MG63 (cell line): ENCODE measurements around the gene DIS3L2. TPM values are rescaled to one million over a fixed set of nuclear protein-coding genes. Genes with fewer than 3 reads are reported as not detected.
"Not testable (repeated sequence)": the region's sequence is repeated elsewhere in the genome, so short reads cannot be mapped to it uniquely, and the experiment has no call there.

Experiments used
- DNase-seq: peaks from one replicate; pipeline ENCODE4 v3.0.0-alpha.2; 2020
- H3K27me3 ChIP-seq: fragments of 250-450 bp; sonication (Bioruptor Pico); 2 replicates; pipeline ENCODE4 v1.5.1; 2020; ENCODE audit warnings: mild to moderate bottlenecking, moderate library complexity
- H3K36me3 ChIP-seq: fragments of 250-450 bp; sonication (Bioruptor Pico); 2 replicates; pipeline ENCODE4 v1.5.1; 2020; ENCODE audit warnings: mild to moderate bottlenecking, moderate library complexity
- H3K4me3 ChIP-seq: fragments of 250-450 bp; sonication (Bioruptor Pico); 2 replicates; pipeline ENCODE4 v1.5.1; 2020; ENCODE audit warnings: mild to moderate bottlenecking, moderate library complexity
- H3K9me3 ChIP-seq: fragments of 250-450 bp; sonication (Bioruptor Pico); 2 replicates; pipeline ENCODE4 v1.5.1; 2020; ENCODE audit warnings: mild to moderate bottlenecking, moderate library complexity
- total RNA-seq: library from RNA; depleted of rRNA; stranded (reverse); fragments of >200 nt; shearing (Covaris generic); gene quantifications from 2 replicates; pipeline ENCODE4 v1.2.3, GENCODE V29; 2014; ENCODE audit warnings: low replicate concordance

The DIS3L2 gene
- total RNA-seq, 1 experiment from 2014 or later, result 17.2 TPM

DNA sequence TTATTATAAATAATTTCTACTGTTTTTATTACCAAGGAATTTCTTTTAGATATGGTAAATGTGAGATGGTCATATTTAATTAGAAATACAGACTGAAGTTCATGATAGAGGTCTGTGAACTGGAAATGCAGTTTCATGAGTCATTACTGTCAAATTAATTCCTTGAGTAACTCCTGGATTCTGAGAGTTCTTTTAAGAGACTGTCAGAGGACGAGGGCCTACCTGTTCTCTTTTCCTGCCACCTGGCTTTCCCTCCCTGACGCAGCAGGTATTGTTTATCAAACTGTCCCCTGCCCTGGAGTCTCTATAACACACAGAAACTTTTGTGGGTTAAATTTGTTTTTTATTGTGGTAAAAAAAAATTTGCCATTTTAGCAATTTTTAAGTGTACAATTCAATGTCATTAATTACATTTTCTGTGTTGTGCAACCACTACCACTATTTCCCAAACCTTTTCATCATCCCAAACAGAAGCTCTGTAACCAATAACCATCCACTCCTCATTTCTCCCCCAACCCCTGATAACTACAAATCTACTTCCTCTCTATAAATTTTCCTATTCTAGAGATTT is 142.6 kb downstream of the DIS3L2 start:
- DNase-seq, result no peak
- H3K9me3 ChIP-seq, result no peaks in the 10 kb centered on the region
- H3K36me3 ChIP-seq, result no peaks in the 10 kb centered on the region
- no peak overlapping the region for H3K4me3 ChIP-seq
- no peaks in the 10 kb centered on the region for H3K27me3 ChIP-seq

DNA sequence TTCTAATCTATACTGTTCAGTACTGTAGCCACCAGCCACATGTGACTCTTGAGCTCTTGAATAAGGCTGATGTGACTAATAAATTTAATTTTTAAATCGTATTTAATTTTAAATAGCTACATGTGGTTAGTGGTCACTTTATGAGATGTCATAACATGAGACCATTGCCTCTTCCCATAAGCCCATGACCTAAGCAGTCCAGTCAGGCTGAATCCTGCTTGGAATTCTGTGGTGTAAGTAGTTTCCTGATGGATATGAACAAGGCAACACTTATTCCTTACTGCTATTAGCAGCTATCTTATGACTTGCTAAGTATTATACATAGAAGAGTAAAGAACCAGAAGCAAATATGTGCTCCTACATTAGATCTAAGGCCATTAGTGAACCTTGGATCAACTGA is 150.0 kb downstream of the DIS3L2 start:
- Histone ChIP-seq H3K27me3 (no peaks in the 10 kb centered on the region), H3K9me3 (no peaks in the 10 kb centered on the region), H3K36me3 (no peaks in the 10 kb centered on the region), H3K4me3 (no peak overlapping the region)
- no peak for DNase-seq

DNA sequence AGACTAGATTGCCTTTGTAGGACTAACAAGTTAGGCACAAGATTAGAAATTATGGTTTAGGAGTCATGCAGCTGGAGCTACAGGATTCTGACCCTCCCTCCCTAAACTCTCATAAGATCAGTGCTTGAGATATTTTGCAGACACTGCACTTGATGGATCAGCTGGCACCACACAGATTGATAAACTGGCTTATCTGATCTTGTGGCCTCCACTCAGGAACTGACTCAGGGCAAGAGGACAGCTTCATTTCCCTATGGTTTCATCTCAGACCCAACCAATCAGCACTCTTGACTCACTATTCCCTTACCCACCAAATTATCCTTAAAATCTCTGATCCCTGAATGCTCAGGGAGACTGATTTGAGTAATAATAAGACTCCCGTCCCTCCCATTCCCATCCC is 152.3 kb downstream of the DIS3L2 start:
- H3K9me3 ChIP-seq, result no peaks in the 10 kb centered on the region
- H3K27me3 ChIP-seq, result no peaks in the 10 kb centered on the region
- no peaks in the 10 kb centered on the region for H3K36me3 ChIP-seq
- no peak for DNase-seq
- no peak overlapping the region for H3K4me3 ChIP-seq

DNA sequence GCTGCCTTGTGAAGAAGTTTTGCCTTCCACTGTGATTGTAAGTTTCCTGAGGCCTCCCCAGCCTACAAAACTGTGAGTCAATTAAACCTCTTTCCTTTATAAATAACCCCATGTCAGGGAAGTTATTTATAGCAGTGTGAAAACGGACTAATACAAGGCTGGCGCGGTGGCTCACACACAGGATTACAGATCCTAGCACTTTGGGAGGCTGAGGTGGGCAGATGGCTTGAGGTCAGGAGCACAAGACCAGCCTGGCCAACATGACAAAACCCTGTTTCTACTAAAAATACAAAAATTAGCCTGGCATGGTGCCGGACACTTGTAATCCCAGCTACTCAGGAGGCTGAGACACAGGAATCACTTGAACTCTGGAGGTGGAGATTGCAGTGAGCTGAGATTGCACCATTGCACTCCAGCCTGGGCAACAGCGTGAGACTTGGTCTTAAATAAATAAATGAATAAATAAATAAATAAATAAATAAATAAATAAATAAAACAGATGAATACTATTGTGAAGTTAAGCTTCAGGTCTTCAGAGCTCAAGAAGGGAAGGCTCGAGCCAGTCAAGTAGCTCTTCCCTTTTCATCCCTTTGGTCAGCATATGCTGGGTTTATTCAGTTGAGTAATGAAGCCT is 154.3 kb downstream of the DIS3L2 start:
- H3K36me3 ChIP-seq, H3K4me3 ChIP-seq, DNase-seq, H3K27me3 ChIP-seq, H3K9me3 ChIP-seq: not testable (repeated sequence)

DNA sequence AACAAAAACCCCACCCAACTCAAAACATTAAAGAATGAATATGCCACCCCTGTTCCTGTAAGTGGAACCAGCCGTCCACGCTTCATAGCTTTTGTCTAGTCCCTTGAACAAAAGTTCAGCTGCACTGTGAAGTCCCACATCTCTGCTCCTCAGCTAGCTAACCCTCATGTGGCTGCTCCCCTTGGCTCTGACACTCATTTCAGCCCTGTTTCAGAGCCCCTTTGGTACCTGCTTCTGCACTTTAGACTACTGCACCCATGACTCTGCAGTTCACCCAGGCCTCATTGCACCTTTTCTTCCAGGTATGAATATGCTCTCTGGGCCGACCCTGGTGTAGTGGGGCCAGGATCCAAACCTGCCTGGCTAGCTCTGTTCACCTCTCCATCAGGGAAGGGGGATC is 155.3 kb downstream of the DIS3L2 start:
- H3K36me3 ChIP-seq, result no peaks in the 10 kb centered on the region
- H3K4me3 ChIP-seq, result no peak overlapping the region
- no peaks in the 10 kb centered on the region for H3K9me3 ChIP-seq
- DNase-seq, result no peak
- no peaks in the 10 kb centered on the region for H3K27me3 ChIP-seq

DNA sequence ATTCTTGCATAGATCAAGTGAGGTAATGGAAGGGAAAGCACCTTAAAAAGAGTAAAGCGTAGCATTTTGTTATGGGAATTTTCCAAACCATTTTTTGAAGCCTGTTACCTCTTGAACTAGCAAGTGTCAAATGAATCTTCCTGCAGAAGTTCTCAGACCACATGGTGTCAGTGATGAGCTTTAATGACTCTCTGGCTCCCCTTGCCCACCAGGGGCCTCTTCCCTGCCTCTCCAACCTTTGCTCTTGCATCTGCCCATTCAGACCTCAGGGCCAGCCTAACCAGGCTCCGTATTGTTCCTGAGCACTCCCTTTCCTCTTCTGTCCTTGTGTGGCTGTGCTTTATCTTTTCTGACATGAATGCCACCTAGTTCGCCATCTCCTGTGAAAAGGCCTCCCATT is 155.9 kb downstream of the DIS3L2 start:
- H3K27me3 ChIP-seq, result no peaks in the 10 kb centered on the region
- no peak for DNase-seq
- no peaks in the 10 kb centered on the region for H3K9me3 ChIP-seq
- no peak overlapping the region for H3K4me3 ChIP-seq
- H3K36me3 ChIP-seq, result no peaks in the 10 kb centered on the region

DNA sequence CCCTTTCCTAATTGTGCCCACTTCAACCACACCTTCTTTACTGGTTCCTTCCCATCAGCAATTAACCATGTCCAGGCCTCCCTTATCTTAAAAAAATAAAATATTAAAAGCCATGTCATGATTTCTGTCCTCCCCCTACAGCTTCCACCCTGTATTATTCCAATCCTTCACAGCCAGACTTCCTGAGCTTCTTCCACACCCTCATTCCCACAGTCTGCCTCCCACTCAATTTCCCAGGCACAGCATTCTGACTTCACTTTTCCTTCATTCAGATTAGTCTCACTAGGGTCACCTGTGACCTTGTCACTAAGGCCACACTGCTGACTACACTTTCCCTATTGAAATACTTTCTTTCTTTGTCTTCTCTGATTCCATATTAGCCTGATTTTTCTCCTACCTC is 159.4 kb downstream of the DIS3L2 start:
- H3K9me3 ChIP-seq, result no peaks in the 10 kb centered on the region
- DNase-seq, result no peak
- no peaks in the 10 kb centered on the region; the same call in 1 of the 2 replicates for H3K36me3 ChIP-seq
- H3K27me3 ChIP-seq, result no peaks in the 10 kb centered on the region
- H3K4me3 ChIP-seq, result no peak overlapping the region

DNA sequence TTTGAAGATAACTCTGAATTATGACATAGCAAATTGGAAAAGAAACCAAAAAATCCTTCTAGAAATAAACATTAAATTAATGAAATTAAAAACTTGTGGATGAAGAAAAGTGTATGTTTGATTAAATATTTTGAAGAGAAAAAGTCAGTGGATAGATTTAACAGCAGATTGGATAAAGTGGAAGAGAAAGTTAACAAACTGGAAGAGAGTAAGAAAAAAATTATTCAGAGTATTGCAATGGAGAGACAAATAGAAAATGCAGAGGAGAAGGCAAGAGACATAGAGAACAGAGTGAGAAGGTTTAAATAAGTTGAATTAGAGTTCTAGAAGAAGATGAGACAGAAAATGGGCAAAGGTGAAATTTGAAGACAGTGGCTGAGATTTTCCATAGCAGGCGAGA is 162.8 kb downstream of the DIS3L2 start:
- no peak for DNase-seq
- Histone ChIP-seq H3K9me3 (no peaks in the 10 kb centered on the region), H3K36me3 (no peaks in the 10 kb centered on the region; the same call in 1 of the 2 replicates), H3K4me3 (no peak overlapping the region), H3K27me3 (no peaks in the 10 kb centered on the region)

DNA sequence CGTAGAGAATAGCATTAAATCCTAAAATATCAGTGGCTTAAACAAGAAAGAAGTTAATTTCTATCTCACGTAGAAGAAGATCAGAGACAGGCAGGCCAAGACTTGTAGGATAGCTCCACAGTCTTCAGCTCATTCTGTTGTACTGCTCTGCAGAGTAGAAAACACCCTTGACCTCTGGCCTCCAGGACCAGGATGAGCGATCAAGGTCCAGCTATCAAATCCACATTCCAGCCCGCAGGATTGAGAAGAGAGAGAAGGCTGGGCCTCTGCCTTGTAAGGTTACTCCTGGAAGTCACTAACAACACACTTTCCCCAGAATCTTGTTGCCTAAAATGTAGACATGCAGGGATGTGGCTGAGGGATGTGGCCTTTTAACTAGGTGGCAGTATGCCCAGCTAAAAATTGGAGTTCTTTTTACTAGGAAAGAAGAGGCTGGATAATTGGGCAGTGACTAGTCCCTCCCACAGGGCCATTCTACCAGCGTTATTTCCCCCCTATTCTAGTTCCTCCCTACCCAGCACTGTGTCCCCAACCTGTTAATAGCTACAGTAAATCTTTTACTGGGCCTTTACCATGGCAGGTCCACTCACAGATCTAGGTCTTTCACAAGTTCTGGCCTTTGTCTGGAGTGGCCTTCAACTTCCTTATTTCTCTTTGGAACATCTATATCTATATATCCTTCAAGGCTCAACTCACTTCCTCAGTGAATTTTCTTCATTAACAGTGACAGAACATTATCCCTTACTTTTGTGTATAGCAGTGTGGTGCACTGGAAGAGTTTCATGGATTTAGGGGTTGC is 165.0 kb downstream of the DIS3L2 start:
- H3K36me3 ChIP-seq, result no peaks in the 10 kb centered on the region; the same call in 1 of the 2 replicates
- H3K4me3 ChIP-seq, result no peak overlapping the region
- no peak for DNase-seq
- no peaks in the 10 kb centered on the region for H3K9me3 ChIP-seq
- no peaks in the 10 kb centered on the region for H3K27me3 ChIP-seq

DNA sequence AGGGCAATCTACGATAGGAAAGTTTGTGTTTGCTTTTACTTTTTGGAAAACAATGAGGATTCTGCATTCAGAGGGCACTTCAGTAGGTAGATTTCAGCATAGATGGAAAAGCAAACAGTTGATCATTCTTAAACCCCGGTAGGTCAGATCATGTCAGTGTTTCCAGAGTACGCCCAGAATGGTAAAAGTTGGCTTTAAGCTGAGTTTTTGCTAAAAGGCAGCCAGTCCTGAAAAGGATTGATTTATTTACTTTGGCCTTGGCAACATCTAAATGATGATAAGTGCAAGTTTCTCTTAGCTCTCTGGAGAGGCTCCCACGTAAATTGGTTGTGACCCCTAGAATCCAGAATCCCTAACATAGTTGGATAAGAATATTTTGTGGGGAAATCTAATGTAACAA is 168.0 kb downstream of the DIS3L2 start:
- Histone ChIP-seq H3K27me3 (no peaks in the 10 kb centered on the region), H3K36me3 (peaks cover 14% of the 10 kb centered on the region), H3K4me3 (no peak overlapping the region), H3K9me3 (no peaks in the 10 kb centered on the region)
- DNase-seq, result no peak

DNA sequence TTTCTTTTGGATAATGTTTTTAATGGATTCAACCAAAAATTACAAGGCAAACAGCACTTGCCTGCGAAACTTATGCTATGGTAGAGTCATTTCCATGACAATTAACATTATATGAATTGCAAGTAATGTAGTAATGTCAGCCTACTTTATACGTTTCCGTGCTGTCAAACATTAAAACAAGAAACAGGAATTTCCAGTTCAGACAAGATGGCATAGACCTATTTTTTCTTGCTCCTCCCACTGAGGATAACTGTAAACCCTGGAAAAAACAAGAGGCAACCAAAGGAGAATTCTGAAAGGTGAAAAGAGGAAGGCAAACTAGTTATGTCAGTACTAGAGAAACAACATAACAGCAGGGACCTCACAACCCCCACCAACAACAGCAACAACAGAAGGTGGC is 170.7 kb downstream of the DIS3L2 start:
- H3K27me3 ChIP-seq, result no peaks in the 10 kb centered on the region
- H3K4me3 ChIP-seq, result no peak overlapping the region
- no peaks in the 10 kb centered on the region for H3K9me3 ChIP-seq
- H3K36me3 ChIP-seq, result peaks cover 14% of the 10 kb centered on the region
- no peak for DNase-seq

DNA sequence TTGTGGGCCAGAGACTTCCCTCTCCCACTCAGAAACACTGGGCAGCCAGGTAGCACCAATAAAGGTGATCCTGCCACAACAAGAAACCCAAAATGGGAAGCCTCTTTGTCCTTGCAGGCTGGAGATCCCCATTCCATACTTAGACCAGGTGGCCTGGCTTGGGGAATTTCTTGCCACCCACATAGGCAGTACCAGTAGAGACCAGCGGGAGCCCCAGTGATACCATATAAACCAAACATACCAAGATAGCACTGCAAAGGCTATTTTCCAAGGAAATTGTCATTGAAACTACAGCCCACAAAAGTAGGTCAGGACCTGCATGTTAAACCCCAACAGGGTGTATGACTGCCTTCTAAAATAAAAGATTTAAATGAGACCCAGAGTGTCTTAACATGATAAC is 171.6 kb downstream of the DIS3L2 start:
- Histone ChIP-seq H3K27me3 (no peaks in the 10 kb centered on the region), H3K9me3 (no peaks in the 10 kb centered on the region), H3K4me3 (no peak overlapping the region), H3K36me3 (peaks cover 14% of the 10 kb centered on the region)
- no peak for DNase-seq

DNA sequence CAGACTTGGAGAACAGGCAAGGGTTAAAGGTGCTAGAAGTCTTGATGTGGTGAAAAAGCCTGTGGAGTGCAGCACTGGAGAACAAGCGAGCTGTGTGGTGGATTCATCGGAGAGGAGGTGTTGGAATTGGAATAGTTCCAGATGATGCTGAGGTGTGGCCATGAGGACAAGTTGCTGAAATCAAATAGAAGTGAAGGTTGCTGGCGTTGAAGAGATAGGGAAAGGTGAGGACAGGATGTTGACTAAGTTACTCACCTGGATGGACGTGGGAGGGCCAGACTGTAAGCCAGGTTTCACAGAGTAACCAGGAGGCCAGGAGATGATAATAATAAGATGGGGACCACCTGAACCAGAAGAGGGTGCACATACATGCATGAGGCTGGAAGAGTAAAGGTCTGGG is 173.4 kb downstream of the DIS3L2 start:
- Histone ChIP-seq H3K9me3 (no peaks in the 10 kb centered on the region), H3K27me3 (no peaks in the 10 kb centered on the region), H3K4me3 (no peak overlapping the region), H3K36me3 (peaks cover 14% of the 10 kb centered on the region)
- DNase-seq, result no peak

DNA sequence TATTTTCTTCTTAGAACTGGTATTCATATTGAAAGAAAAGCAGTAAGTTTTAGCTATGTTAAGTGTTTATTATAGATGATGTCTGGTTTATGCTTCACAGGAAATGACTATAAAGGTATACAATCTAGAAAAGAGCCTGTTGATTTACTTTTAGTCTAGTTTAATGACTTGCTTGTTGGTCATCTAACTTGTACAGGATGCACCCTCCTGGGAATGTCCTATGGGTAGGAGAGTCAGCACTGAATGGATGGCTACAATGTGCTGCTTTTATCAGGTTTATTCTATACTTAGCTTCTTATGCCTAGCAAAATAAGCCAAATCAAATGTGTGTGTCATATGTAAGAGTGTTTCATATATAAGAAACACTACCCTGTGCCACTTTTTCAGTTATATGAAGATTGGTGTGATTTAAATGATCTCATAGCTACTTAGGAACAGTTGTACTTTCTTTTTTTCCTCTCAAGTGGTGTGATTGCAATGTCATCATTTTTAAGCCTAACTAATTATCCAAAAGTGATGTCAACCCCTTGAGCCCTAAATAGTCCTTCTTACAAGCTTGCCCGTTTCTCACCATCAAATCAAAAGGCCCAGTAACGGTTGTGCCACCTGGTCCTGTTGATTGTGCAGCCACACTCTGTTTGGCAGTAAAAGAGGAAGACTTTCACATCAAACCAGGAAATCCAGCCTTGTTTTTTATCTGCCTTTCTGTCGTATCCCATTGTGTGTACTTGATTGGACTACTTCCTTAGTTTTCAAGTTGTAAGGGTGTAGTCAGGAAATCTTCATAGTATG is 176.0 kb downstream of the DIS3L2 start:
- Histone ChIP-seq H3K4me3 (no peak overlapping the region), H3K36me3 (peaks cover 8% of the 10 kb centered on the region), H3K9me3 (no peaks in the 10 kb centered on the region), H3K27me3 (no peaks in the 10 kb centered on the region)
- peak; percentile 32 for DNase-seq

DNA sequence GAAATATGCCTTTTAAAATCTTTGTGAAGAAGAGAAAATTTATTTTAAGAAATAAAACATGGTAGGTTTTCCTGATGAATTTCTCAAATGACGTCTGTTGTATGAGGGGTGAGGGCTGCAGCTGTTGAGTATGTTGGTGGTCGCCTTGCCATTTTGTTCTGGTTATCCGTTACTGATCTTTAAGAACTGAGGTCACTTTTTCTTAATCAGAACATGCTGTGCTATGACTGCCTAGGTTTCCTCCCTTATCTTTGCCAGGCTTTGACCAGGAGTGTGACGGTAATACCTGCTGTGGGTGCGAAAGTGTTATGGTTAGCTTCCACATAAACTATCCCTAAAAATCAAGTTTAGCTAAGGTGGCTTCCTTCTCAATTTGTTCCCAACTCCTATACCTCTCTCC is 176.9 kb downstream of the DIS3L2 start:
- Histone ChIP-seq H3K36me3 (no peaks in the 10 kb centered on the region; the same call in none of the 2 replicates), H3K27me3 (no peaks in the 10 kb centered on the region), H3K9me3 (no peaks in the 10 kb centered on the region), H3K4me3 (no peak overlapping the region)
- no peak for DNase-seq

DNA sequence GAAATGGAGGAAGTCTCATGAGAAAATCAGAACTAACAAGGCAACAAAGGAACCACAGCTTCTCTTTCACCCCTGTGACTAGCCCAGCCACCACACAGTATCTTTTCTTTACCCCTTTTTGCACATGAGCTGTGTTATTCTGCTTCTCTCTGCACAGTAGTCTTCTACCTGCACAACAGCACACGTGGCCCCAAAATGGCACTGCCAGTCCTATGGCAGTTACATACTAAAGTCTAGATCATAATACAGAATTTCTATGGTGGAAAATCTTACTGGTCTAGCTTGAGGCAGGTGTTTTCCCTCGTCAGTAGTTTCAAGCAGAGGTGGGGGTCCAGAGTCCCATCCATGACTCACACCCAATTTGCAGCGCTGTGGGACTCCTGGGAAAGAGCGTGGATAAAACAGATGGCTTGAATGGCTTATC is 177.7 kb downstream of the DIS3L2 start:
- DNase-seq, result no peak
- no peaks in the 10 kb centered on the region for H3K9me3 ChIP-seq
- no peak overlapping the region for H3K4me3 ChIP-seq
- H3K27me3 ChIP-seq, result no peaks in the 10 kb centered on the region
- no peaks in the 10 kb centered on the region; the same call in none of the 2 replicates for H3K36me3 ChIP-seq
